BJ (cell line): ENCODE measurements around the gene SPRED2. TPM values are rescaled to one million over a fixed set of nuclear protein-coding genes. Genes with fewer than 3 reads are reported as not detected.

Source experiments
- CTCF ChIA-PET: fragments of 350-600 bp; formaldehyde crosslinking; extraction: SDS; loops from one replicate; lab custom pipeline; 2021; ENCODE audit warnings: antibody characterized with exemption, inconsistent platforms; lab: Yijun Ruan, JAX
- POLR2A ChIA-PET: fragments of 300-600 bp; sonication (Branson Sonifier 250); formaldehyde crosslinking; extraction: SDS; loops from one replicate; lab custom pipeline; 2021; ENCODE audit warnings: antibody characterized with exemption; lab: Charles Lee
- DNase-seq: peaks from one replicate; pipeline ENCODE4 v3.0.0-alpha.2; 2011; ENCODE audit warnings: low read depth
- H3K27me3 ChIP-seq: 2 replicates; pipeline ENCODE4 v1.6.0; 2011; ENCODE audit warnings: low read length; ENCODE audit not compliant: control insufficient read depth, insufficient read depth
- H3K36me3 ChIP-seq: 2 replicates; pipeline ENCODE4 v1.5.1; 2011; ENCODE audit warnings: low read length; ENCODE audit not compliant: control insufficient read depth, insufficient read depth
- H3K4me3 ChIP-seq: 2 replicates; pipeline ENCODE4 v1.5.1; 2011; ENCODE audit warnings: low read depth, mild to moderate bottlenecking, control low read depth, low read length
- polyA plus RNA-seq: library from polyadenylated mRNA; depleted of rRNA; stranded (reverse); fragments of >200 nt; gene quantifications from 2 replicates; pipeline ENCODE4 v1.2.3, GENCODE V29; 2011
- TF ChIP-seq, protein P1 (sequence below): IDR thresholded peaks from 2 replicates; pipeline ENCODE4 v1.5.1; 2011; ENCODE audit warnings: low read depth, mild to moderate bottlenecking, control low read depth, inconsistent platforms, low read length, moderate library complexity; ENCODE audit not compliant: insufficient read depth

SPRED2 gene
- polyA plus RNA-seq, 1 experiment: 13.1 TPM

DNA sequence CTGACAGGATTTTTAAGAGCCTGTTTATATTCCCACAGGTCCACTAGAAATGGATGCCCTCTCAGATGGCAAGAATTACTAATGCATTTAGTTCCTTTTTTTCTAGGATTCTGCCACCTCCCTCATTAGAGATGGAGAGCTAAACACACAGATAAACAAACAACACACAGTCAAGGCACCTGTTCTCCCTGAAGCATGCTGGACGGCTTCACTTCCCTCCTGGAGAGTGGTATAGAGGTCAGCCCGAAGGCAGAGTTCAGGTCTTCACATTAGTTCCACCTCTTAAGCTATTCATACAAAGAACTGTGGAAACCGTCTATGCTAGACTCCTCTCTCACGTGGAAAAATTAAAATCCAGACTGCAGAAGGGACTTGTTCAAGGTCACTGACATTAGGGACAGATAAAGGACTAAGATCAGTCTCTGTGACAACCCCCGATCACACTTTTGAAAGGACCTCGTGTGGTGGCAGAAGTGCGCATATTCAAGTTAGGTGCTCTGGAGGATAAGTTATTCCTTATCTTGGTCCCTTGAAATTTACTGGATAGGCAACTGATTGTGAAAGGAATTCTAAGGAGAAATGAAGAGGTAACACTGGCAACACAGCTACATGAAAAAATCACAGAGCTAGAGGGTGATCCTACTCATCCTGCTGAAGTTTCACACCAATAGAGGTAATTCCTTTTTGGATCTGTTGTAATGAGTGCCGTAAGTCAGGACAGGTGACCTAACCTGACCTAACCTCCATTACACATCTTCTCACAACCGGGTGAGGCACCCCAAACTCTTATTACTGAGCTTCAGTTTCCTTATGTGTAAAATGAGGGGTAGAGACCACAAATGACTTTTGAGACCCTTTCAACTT, 75.1 kb downstream of the SPRED2 start:
- TF ChIP-seq, protein P1, sequence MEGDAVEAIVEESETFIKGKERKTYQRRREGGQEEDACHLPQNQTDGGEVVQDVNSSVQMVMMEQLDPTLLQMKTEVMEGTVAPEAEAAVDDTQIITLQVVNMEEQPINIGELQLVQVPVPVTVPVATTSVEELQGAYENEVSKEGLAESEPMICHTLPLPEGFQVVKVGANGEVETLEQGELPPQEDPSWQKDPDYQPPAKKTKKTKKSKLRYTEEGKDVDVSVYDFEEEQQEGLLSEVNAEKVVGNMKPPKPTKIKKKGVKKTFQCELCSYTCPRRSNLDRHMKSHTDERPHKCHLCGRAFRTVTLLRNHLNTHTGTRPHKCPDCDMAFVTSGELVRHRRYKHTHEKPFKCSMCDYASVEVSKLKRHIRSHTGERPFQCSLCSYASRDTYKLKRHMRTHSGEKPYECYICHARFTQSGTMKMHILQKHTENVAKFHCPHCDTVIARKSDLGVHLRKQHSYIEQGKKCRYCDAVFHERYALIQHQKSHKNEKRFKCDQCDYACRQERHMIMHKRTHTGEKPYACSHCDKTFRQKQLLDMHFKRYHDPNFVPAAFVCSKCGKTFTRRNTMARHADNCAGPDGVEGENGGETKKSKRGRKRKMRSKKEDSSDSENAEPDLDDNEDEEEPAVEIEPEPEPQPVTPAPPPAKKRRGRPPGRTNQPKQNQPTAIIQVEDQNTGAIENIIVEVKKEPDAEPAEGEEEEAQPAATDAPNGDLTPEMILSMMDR: no peak
- no peak overlapping the region for H3K4me3 ChIP-seq
- POLR2A ChIA-PET: no interaction called here
- CTCF ChIA-PET: interaction anchor here (0.9 kb wide), 2 partner anchors 79 to 197 kb away, joined by 3 to 4 read pairs; no protein-coding TSS in a partner anchor
- H3K27me3 ChIP-seq: no peaks in the 10 kb centered on the region
- no peaks in the 10 kb centered on the region for H3K36me3 ChIP-seq
- DNase-seq: no peak

DNA sequence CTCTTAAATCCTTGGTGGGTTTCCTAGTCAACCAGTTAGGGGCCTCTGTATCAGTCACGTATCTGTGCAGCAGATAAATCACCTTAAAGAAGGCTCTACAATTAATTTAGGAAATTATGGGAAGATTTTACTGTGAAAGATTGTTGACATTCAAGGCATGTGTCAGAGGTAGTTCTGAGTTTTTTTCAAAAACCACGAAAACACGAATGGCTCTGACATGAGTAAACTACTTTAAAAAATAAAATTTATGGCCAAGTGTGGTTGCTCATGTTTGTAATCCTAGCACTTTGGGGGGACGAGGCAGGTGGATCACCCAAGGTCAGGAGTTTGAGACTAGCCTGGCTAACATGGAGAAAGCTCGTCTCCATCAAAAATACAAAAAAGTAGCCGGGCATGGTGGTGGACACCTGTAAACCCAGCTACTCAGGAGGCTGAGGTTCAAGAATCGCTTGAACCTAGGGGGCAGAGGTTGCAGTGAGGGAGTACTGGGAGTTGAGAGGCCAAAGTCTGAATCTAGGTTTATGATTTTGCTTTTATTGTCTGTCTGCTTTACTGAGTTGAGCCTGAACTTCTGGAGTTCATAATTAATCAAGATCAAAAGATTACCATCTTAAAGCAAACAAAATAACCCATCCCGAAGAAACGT, 77.1 kb downstream of the SPRED2 start:
- ChIA-PET CTCF (no interaction called here), POLR2A (no interaction called here)
- H3K4me3 ChIP-seq: no peak overlapping the region
- no peak for DNase-seq
- TF ChIP-seq, protein P1: no peak
- no peaks in the 10 kb centered on the region for H3K27me3 ChIP-seq
- no peaks in the 10 kb centered on the region for H3K36me3 ChIP-seq

DNA sequence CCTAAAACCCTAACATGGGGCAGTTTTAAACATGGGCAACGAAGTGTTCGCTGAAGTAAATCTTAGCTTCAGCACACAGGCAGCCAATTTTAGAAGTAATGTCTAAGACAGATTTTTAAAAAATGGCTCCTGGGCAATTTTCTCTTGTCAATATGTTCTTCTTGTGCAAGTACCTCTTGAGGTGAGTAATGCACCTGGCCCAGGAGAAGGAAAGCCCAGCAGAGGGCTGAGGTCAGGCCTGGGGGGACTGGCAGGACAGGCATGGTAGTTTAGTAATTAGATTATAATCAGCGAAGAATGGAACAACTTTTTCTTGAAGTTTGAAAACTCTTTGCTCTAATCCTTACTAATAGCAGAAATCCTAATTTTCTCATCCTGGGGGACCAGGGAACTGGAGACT, 77.6 kb downstream of the SPRED2 start:
- no peaks in the 10 kb centered on the region for H3K27me3 ChIP-seq
- no peak for DNase-seq
- no peaks in the 10 kb centered on the region for H3K36me3 ChIP-seq
- POLR2A ChIA-PET: no interaction called here
- CTCF ChIA-PET: no interaction called here
- no peak overlapping the region for H3K4me3 ChIP-seq
- TF ChIP-seq, protein P1: no peak

DNA sequence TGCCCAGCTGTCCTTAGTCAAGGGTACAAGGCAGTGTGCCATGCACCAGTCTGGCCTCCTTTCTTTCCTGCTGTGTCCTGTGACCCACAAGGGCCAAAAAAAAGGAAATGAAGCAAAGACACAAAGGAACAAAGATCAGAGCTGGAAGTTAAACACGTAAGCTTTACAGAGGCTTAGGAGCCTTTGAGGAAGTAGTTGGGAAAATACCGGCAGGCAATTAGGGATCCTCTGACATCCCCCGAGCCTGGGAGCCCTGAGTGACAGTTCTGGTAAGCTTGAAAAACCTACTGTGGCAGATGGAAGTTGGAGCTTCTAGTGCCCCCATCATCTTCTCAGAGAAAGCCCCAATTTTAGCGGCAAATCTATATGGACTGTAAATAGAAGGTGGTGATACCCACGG, 78.5 kb downstream of the SPRED2 start:
- H3K4me3 ChIP-seq: no peak overlapping the region
- CTCF ChIA-PET: interaction anchor here (0.6 to 1.6 kb wide), 2 partner anchors 10 to 12 kb away, joined by 3 read pairs; no protein-coding TSS in a partner anchor
- H3K27me3 ChIP-seq: no peaks in the 10 kb centered on the region
- no peak for DNase-seq
- POLR2A ChIA-PET: no interaction called here
- TF ChIP-seq, protein P1: no peak
- no peaks in the 10 kb centered on the region for H3K36me3 ChIP-seq

DNA sequence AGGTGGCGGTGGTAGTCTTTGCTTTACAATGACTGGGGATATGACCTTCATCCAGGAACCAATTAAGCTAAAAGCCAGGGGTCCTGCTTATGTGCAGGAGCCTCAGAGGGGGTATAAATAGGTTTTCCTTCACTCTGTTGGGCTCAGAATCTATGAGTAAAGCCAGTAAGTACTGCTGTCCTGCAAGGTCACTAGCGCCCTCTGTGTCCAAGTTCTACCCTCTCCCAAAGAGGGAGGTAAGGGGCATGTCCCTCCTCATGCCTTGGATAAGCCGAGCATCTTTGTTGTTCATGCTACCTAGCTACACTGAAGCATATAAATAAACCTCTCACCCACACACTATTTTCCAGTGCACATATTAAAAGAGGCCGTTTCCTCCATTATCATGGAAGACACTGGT, 79.4 kb downstream of the SPRED2 start:
- ChIA-PET CTCF (interaction anchor here (0.9 to 1.6 kb wide), 3 partner anchors 10 to 12 kb away, joined by 3 read pairs; no protein-coding TSS in a partner anchor), POLR2A (no interaction called here)
- DNase-seq: no peak
- Histone ChIP-seq H3K27me3 (no peaks in the 10 kb centered on the region), H3K36me3 (no peaks in the 10 kb centered on the region), H3K4me3 (no peak overlapping the region)
- TF ChIP-seq, protein P1: no peak
